A549 (cell line): ENCODE data around the gene IRX4.

Experiments used
- CTCF ChIP-seq: fragments of >200 bp; sonication (Bioruptor Twin); formaldehyde crosslinking; IDR thresholded peaks from 3 replicates; pipeline ENCODE4 v1.5.1; 2016
- JUN ChIP-seq, 2 experiments: fragments of >200 bp; sonication (Bioruptor Twin); formaldehyde crosslinking; IDR thresholded peaks; 2 replicates in 1 of 2; 3 replicates in 1 of 2; pipeline ENCODE4 v1.6.1; 2016 to 2017
- JUNB ChIP-seq: fragments of >200 bp; sonication (Bioruptor Twin); formaldehyde crosslinking; IDR thresholded peaks from 2 replicates; pipeline ENCODE4 v1.6.1; 2016
- MYC ChIP-seq: IDR thresholded peaks from 2 replicates; pipeline ENCODE4 v1.6.1; 2012; ENCODE audit warnings: mild to moderate bottlenecking, inconsistent platforms, low read length, improper control_type of control experiment, borderline replicate concordance
- NPAS2 ChIP-seq: fragments of 250-450 bp; sonication (Bioruptor Pico); IDR thresholded peaks from 2 replicates; pipeline ENCODE4 v1.8.0; 2022; ENCODE audit warnings: mild to moderate bottlenecking, moderate library complexity, borderline replicate concordance
- NR3C1 ChIP-seq: fragments of >200 bp; sonication (Bioruptor Twin); formaldehyde crosslinking; IDR thresholded peaks from 3 replicates; pipeline ENCODE4 v1.6.1; 2017
- POLR2A ChIP-seq: IDR thresholded peaks from 2 replicates; pipeline ENCODE4 v1.6.1; 2012; ENCODE audit warnings: mild to moderate bottlenecking, low read length
- SREBF2 ChIP-seq: fragments of 450-650 bp; IDR thresholded peaks from 2 replicates; pipeline ENCODE4 v1.6.1; 2014; ENCODE audit warnings: mild to moderate bottlenecking, moderate library complexity

- TF ChIP-seq CTCF: no peak
- TF ChIP-seq NR3C1: no peak
- no peak for TF ChIP-seq POLR2A
- no peak for TF ChIP-seq JUNB
- TF ChIP-seq JUN (IDR thresholded peaks at IDR 0.05): no peak
- no peak for TF ChIP-seq NPAS2 (CRISPR knock-in tag)
- no peak for TF ChIP-seq SREBF2
- no peak for TF ChIP-seq MYC
Measured at GRCh38 chr5:1868886-1869475, 13.7 kb downstream of the IRX4 start.
